Activated T-cell treated with anti-CD3 and anti-CD28 coated beads, Interleukin-2, amount 50 U/mL, for 72 hours (primary cell): Measurements from ENCODE around the gene TMEM161A. TPM values are rescaled to one million over a fixed set of nuclear protein-coding genes. Genes with fewer than 3 reads are reported as not detected.

ENCODE experiments used
- ATAC-seq, 2 donors: fragments of 150-1000 bp; cut with Tn5 transposase; replicated peaks in 1 of 2; 2 replicates each; pipeline ENCODE4 v1.10.0; 2021; ENCODE audit warnings: moderate library complexity in 2 of 2, mild to moderate bottlenecking in 1 of 2
- DNase-seq, 2 donors: peaks; one replicate each; pipeline ENCODE4 v3.0.0; 2021 to 2022; ENCODE audit warnings: mixed read lengths in 1 of 2
- H3K27ac Mint-ChIP-seq: one replicate; pipeline ENCODE4 v1.8.0; 2022; ENCODE audit warnings: mild to moderate bottlenecking, moderate library complexity, mixed read lengths
- H3K27me3 Mint-ChIP-seq: one replicate; pipeline ENCODE4 v1.8.0; 2022; ENCODE audit warnings: low read depth, mixed read lengths
- H3K36me3 Mint-ChIP-seq, 2 donors: one replicate each; pipeline ENCODE4 v1.8.0; 2022; ENCODE audit warnings: mixed read lengths in 2 of 2, mild to moderate bottlenecking in 1 of 2; ENCODE audit not compliant: insufficient read depth in 2 of 2
- H3K4me1 Mint-ChIP-seq: one replicate; pipeline ENCODE4 v1.8.0; 2022; ENCODE audit warnings: low read depth, mixed read lengths
- H3K4me3 Mint-ChIP-seq, 2 donors: one replicate each; pipeline ENCODE4 v1.8.0; 2022; ENCODE audit warnings: mild to moderate bottlenecking in 2 of 2, mixed read lengths in 2 of 2, moderate library complexity in 2 of 2
- H3K9me3 Mint-ChIP-seq, 2 donors: one replicate each; pipeline ENCODE4 v1.8.0; 2022; ENCODE audit warnings: mixed read lengths in 2 of 2
- total RNA-seq, 2 donors: library from RNA; stranded (reverse); gene quantifications; one replicate each; pipeline ENCODE4 v1.2.3, GENCODE V29; 2022

The TMEM161A gene
- total RNA-seq, 2 donors from 2014 or later, result 16.1 to 17.6 TPM

- no peak overlapping the region for H3K27ac Mint-ChIP-seq
- no peaks in the 10 kb centered on the region for H3K36me3 Mint-ChIP-seq
- no peak for ATAC-seq
- no peaks in the 10 kb centered on the region for H3K27me3 Mint-ChIP-seq
- peaks cover 4% of the 10 kb centered on the region for H3K4me1 Mint-ChIP-seq
- no peak overlapping the region for H3K4me3 Mint-ChIP-seq
- H3K9me3 Mint-ChIP-seq, result no peaks in the 10 kb centered on the region
- no peak for DNase-seq
These were observed 42.6 kb downstream of the TMEM161A start for GRCh38 chr19:19095691-19096090.

- no peaks in the 10 kb centered on the region for H3K36me3 Mint-ChIP-seq
- H3K27me3 Mint-ChIP-seq, result no peaks in the 10 kb centered on the region
- no peak for ATAC-seq
- no peak for DNase-seq
- H3K9me3 Mint-ChIP-seq, result no peaks in the 10 kb centered on the region
- no peak overlapping the region for H3K4me3 Mint-ChIP-seq
- H3K4me1 Mint-ChIP-seq, result peaks cover 4% of the 10 kb centered on the region
- no peak overlapping the region for H3K27ac Mint-ChIP-seq
These were observed 43.8 kb downstream of the TMEM161A start for GRCh38 chr19:19094513-19094912.

- ATAC-seq, result no peak
- no peak overlapping the region for H3K27ac Mint-ChIP-seq
- H3K36me3 Mint-ChIP-seq, result no peaks in the 10 kb centered on the region
- DNase-seq, result no peak
- no peaks in the 10 kb centered on the region for H3K9me3 Mint-ChIP-seq
- no peak overlapping the region for H3K4me3 Mint-ChIP-seq
- no peaks in the 10 kb centered on the region for H3K27me3 Mint-ChIP-seq
- H3K4me1 Mint-ChIP-seq, result peaks cover 6% of the 10 kb centered on the region
These were observed 50.6 kb downstream of the TMEM161A start for GRCh38 chr19:19087676-19088075.

- Mint-ChIP-seq H3K4me3 (no peak overlapping the region), H3K4me1 (peaks cover 6% of the 10 kb centered on the region), H3K9me3 (no peaks in the 10 kb centered on the region), H3K27ac (no peak overlapping the region), H3K27me3 (no peaks in the 10 kb centered on the region), H3K36me3 (no peaks in the 10 kb centered on the region)
- ATAC-seq (no peak), DNase-seq (no peak)
These were observed 54.7 kb downstream of the TMEM161A start for GRCh38 chr19:19083413-19084178.

DNA sequence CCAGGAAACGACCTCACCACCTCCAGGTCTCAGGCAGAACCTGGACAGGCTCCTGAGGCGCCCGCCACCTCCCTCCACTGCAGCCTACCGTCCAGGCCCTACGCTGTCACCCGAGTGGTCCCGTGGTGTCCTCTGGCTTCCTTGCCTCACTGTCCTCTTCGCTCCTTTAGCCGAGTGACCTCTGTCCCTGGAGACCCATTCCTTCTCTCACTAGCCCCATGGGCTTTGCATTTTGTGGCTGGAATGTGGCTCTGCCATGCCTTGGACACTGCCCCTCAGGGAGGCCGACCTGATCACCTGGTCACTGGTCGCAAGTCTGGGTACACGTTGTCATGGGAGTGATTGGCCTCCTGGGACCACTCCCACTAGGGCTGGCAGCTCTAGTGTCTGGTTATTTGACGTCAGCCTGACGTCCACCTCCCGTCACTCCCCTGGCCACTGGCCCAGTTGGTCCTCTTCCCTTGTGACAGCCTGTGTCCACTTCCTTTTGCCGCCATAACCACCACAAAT lies 56.6 kb downstream of the TMEM161A start:
- no peak for ATAC-seq
- H3K4me3 Mint-ChIP-seq, result no peak overlapping the region
- DNase-seq, result no peak
- H3K4me1 Mint-ChIP-seq, result peaks cover 10% of the 10 kb centered on the region
- H3K9me3 Mint-ChIP-seq, result no peaks in the 10 kb centered on the region
- H3K27ac Mint-ChIP-seq, result no peak overlapping the region
- H3K36me3 Mint-ChIP-seq, result peaks cover 1 to 4% of the 10 kb centered on the region in 2 donors
- no peaks in the 10 kb centered on the region for H3K27me3 Mint-ChIP-seq

DNA sequence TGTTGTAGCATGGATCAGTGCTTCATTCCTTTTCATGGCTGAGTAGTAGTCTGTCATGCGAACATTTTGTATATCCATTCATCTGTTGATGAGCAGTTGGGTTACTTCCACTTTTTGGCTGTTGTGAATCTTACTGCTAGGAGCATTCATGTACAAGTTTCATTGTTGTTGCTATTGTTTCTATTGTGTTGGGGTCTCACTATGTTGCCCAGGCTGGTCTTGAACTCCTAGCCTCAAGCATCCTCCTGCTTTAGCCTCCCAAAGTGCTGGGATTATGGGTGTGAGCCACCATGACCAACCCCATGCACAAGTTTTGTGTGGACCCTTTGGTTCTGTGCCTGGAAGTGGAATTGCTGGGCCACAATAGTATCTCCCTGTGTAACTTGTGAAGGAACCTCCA lies 58.7 kb downstream of the TMEM161A start:
- Mint-ChIP-seq H3K27ac (no peak overlapping the region), H3K36me3 (peaks cover 1 to 4% of the 10 kb centered on the region in 2 donors), H3K9me3 (no peaks in the 10 kb centered on the region), H3K27me3 (no peaks in the 10 kb centered on the region), H3K4me3 (no peak overlapping the region), H3K4me1 (peaks cover 5% of the 10 kb centered on the region)
- ATAC-seq, result no peak
- DNase-seq, result no peak

DNA sequence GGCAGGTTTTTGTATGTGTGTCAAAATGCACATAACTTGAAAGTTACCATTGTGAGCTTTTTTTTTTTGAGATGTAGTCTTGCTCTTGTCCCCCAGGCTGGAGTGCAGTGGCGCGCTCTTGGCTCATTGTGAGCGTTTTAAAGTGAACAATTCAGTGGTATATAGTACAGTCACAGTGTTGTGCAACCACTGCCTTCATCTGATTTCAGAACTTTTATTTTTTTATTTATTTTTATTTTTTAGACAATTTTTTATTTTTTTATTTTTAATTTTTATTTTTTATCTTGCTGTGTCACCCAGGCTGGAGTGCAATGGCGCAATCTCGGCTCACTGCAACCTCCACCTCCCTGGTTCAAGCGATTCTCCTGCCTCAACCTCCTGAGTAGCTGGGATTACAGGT lies 59.5 kb downstream of the TMEM161A start:
- Mint-ChIP-seq H3K9me3 (no peaks in the 10 kb centered on the region), H3K36me3 (peaks cover 1 to 4% of the 10 kb centered on the region in 2 donors), H3K27ac (no peak overlapping the region)

GRCh38 chr19:19077103-19077502 lies 61.2 kb downstream of the TMEM161A start:
- Mint-ChIP-seq H3K4me1 (peaks cover 10% of the 10 kb centered on the region), H3K36me3 (peaks cover 1 to 4% of the 10 kb centered on the region in 2 donors), H3K4me3 (no peak overlapping the region), H3K9me3 (no peaks in the 10 kb centered on the region), H3K27ac (no peak overlapping the region), H3K27me3 (no peaks in the 10 kb centered on the region)
- ATAC-seq (no peak), DNase-seq (no peak)

More for the DNA sequence above, 59.5 kb downstream of the TMEM161A start:
- Mint-ChIP-seq H3K4me1 (peaks cover 5% of the 10 kb centered on the region), H3K4me3 (no peak overlapping the region), H3K27me3 (no peaks in the 10 kb centered on the region)
- DNase-seq (no peak), ATAC-seq (no peak)

DNA sequence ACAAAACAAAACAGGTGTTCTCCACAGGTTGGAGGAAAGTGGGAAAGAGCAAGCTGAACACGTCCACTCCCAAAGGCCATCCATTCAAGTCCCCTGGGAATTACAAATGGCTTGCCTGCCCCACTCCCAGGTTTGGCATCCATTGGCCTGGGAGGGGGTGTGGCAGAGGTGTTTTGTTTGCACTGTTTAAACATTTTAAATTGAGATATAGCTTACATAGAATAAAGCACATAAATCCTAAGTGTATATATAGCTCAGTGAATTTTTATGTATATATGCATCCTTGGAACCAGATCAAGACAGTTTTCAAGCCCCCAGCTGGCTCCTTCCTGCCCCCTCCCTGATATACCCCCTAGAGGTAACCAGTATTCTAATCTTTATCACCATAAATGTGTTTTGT lies 61.8 kb downstream of the TMEM161A start:
- H3K4me1 Mint-ChIP-seq, result peaks cover 10% of the 10 kb centered on the region
- no peaks in the 10 kb centered on the region for H3K9me3 Mint-ChIP-seq
- DNase-seq (no peak), ATAC-seq (no peak)
- H3K27me3 Mint-ChIP-seq, result no peaks in the 10 kb centered on the region
- H3K4me3 Mint-ChIP-seq, result no peak overlapping the region
- H3K27ac Mint-ChIP-seq, result no peak overlapping the region
- H3K36me3 Mint-ChIP-seq, result peaks cover 1 to 4% of the 10 kb centered on the region in 2 donors

GRCh38 chr19:19075126-19075525 lies 63.2 kb downstream of the TMEM161A start:
- ATAC-seq, result no peak
- H3K4me3 Mint-ChIP-seq, result no peak overlapping the region
- H3K9me3 Mint-ChIP-seq, result no peaks in the 10 kb centered on the region
- peaks cover 1 to 4% of the 10 kb centered on the region in 2 donors for H3K36me3 Mint-ChIP-seq
- H3K4me1 Mint-ChIP-seq, result peaks cover 10% of the 10 kb centered on the region
- H3K27me3 Mint-ChIP-seq, result no peaks in the 10 kb centered on the region
- no peak for DNase-seq
- no peak overlapping the region for H3K27ac Mint-ChIP-seq

DNA sequence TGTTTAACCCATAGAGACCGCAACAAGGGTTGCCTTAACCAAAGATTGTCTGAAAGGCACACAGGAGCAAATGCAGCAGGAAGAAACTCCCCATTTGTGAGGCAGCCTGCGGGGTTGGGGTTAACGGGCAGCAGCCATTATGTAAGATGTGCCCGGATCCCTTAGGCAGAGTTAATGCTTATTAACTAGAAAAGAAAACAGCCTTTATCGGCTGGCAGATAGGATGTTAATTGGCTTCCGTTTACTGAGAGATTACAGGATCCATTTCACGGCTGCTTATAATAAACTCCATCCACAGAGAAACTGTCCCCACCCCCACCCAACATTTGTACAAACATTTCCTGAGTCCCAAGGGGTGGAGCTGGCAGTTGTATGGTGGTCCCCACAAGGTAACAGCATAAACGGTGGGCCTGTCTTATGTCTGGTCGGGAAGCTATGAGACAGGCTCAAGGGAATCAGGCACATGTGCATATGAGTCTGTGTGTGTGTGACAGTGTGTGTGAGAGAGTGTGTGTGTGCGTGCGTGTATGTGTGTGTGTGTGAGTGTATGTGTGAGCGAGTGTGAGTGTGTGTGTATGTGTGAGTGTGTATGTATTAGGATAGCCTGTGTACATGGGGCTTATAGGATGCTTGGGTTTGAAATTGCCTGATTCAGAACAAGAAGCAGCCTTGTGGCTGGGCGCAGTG lies 63.9 kb downstream of the TMEM161A start:
- no peak overlapping the region for H3K27ac Mint-ChIP-seq
- DNase-seq (no peak), ATAC-seq (no peak)
- H3K36me3 Mint-ChIP-seq, result peaks cover 1 to 4% of the 10 kb centered on the region in 2 donors
- H3K9me3 Mint-ChIP-seq, result no peaks in the 10 kb centered on the region
- H3K27me3 Mint-ChIP-seq, result no peaks in the 10 kb centered on the region
- peaks cover 10% of the 10 kb centered on the region for H3K4me1 Mint-ChIP-seq
- H3K4me3 Mint-ChIP-seq, result no peak overlapping the region

- H3K27me3 Mint-ChIP-seq, result no peaks in the 10 kb centered on the region
- DNase-seq (no peak), ATAC-seq (no peak)
- peaks cover 9% of the 10 kb centered on the region for H3K4me1 Mint-ChIP-seq
- H3K4me3 Mint-ChIP-seq, result no peak overlapping the region
- H3K36me3 Mint-ChIP-seq, result peaks cover 0 to 1% of the 10 kb centered on the region in 2 donors
- H3K27ac Mint-ChIP-seq, result no peak overlapping the region
- H3K9me3 Mint-ChIP-seq, result no peaks in the 10 kb centered on the region
These were observed 66.4 kb downstream of the TMEM161A start for GRCh38 chr19:19071897-19072296.
